Activated naive CD8-positive, alpha-beta T cell (primary cell): ENCODE data around the gene MMP24.

Experiments used
- H3K27ac Mint-ChIP-seq: one replicate; pipeline ENCODE4 v1.8.0; 2021; ENCODE audit warnings: mixed read lengths
- H3K27me3 Mint-ChIP-seq: one replicate; pipeline ENCODE4 v1.8.0; 2021; ENCODE audit warnings: mixed read lengths
- H3K36me3 Mint-ChIP-seq: one replicate; pipeline ENCODE4 v1.8.0; 2021; ENCODE audit warnings: mixed read lengths
- H3K4me1 Mint-ChIP-seq: one replicate; pipeline ENCODE4 v1.8.0; 2021; ENCODE audit warnings: low read depth, mixed read lengths
- H3K4me3 Mint-ChIP-seq: one replicate; pipeline ENCODE4 v1.8.0; 2021; ENCODE audit warnings: mild to moderate bottlenecking, mixed read lengths
- H3K9me3 Mint-ChIP-seq: one replicate; pipeline ENCODE4 v1.8.0; 2021; ENCODE audit warnings: low read depth, mixed read lengths

Gene MMP24

DNA sequence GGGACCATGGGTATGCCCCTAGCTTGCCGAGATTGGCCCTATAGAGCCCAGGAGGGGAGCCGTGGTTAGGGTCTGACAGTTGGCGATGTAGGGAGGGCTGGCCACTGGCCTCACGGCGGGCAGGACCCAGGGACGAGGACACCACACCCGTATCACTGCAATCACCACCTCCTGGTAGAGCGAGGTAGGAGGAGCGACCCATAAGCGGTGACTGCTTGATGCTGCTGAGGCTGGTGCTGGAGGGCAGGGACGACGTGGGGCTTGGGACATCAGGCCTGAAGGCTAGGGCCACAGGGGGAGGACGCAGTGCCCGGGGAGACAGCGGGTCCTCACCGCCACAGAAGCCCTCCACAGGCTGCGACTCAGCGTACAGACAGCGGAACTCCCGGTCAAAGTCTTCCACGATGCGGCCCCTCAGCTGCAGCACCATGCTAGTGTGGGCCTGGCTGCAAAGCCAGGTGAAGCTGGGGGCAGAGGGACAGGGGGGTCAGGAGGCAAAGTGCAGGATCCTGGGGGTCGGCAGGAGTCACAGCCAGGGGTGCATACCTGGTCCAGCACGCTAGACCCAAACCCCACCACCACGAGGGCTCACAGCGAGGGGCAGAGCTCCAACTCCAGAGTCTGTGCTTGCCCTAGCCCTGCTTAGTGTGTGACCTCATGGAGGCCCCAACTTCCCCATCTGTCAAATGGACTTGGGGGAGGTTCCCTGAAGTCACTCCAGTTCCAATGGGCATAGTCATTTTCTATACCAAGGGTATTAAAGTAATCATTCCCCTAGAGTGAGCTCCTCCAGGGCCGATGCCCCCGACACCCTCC, 61.2 kb downstream of the MMP24 start:
- Mint-ChIP-seq H3K27me3 (no peaks in the 10 kb centered on the region), H3K36me3 (peaks cover 2% of the 10 kb centered on the region), H3K27ac (no peak overlapping the region), H3K4me3 (no peak overlapping the region), H3K4me1 (peaks cover 18% of the 10 kb centered on the region), H3K9me3 (no peaks in the 10 kb centered on the region)

- no peaks in the 10 kb centered on the region for H3K36me3 Mint-ChIP-seq
- H3K4me3 Mint-ChIP-seq, result no peak overlapping the region
- no peaks in the 10 kb centered on the region for H3K9me3 Mint-ChIP-seq
- H3K27ac Mint-ChIP-seq, result no peak overlapping the region
- peaks cover 15% of the 10 kb centered on the region for H3K4me1 Mint-ChIP-seq
- no peaks in the 10 kb centered on the region for H3K27me3 Mint-ChIP-seq
These were observed 62.0 kb downstream of the MMP24 start for GRCh38 chr20:35288325-35289060.

DNA sequence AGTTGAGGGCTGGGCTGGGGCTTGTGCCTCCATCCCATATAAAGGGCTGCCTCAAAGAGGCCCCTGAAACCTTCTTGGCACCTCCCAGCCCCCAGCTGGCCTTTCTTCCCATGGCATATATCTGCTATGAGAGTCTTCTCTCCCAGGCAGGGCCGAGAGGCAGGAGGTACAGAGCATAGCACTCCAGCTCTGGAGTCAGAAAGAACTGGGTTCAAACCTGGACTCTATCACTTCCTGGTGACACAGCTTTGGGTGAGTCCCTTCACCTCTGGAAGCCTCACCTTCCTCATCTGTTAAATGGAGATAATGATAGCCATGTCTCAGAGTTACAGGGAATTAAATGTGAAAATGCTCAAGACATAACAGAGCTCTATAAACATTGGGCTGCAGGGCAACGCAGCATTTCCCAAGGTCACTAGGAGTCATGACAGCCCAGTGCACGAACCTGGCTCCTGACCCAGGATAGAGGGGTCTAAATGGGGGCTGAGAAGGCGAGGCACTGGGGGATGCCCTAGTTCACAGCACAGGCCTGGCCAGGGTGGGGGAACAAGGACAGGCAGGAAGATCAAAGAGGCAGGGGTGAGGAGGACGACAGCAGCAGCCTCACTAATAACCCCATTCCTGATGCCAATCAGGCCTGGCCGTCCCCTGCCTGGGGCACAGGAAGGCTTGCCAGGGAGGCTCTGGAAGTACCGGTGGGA, 63.8 kb downstream of the MMP24 start:
- Mint-ChIP-seq H3K27me3 (no peaks in the 10 kb centered on the region), H3K9me3 (no peaks in the 10 kb centered on the region), H3K4me1 (peaks cover 6% of the 10 kb centered on the region), H3K27ac (no peak overlapping the region), H3K36me3 (no peaks in the 10 kb centered on the region), H3K4me3 (no peak overlapping the region)

DNA sequence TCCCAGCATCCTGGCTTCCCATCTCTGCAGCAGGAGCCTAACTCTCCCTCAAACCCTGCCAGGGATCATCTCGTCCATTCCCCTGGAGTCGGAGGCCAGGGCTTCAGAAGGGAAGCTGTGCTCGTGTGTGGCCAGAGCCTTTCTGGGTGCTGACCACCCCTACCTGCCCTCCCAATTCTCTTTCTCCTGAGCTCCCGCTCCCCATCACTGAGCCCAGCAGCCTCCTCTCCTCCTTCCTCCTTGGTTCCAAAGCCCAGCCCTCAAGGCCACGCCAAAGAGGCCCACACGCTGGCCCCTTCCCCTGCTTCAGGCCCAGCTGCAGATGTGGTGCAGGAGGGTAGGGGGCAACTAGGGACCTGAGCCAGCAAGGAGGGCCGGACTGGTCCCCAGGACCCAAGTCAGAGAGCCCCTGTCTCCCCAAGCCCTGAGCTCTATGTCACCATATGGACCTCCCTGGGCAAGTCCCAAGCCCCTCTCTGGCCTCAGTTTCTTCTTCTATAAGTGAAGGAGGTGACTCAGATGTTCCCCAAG, 64.5 kb downstream of the MMP24 start:
- Mint-ChIP-seq H3K4me3 (no peak overlapping the region), H3K36me3 (no peaks in the 10 kb centered on the region), H3K27me3 (no peaks in the 10 kb centered on the region), H3K27ac (no peak overlapping the region), H3K9me3 (no peaks in the 10 kb centered on the region), H3K4me1 (peaks cover 1% of the 10 kb centered on the region)

GRCh38 chr20:35291654-35292503, 65.4 kb downstream of the MMP24 start, which contains the start of gene FAM83C:
Gene FAM83C (minus strand): TSS chr20:35292425. CDS start chr20:35292304, 121 bp downstream.
- H3K4me3 Mint-ChIP-seq, result no peak within 1 kb of the TSS
- no peak within 1 kb of the TSS for H3K27ac Mint-ChIP-seq
- H3K9me3 Mint-ChIP-seq, result no peaks in the 10 kb centered on the region
- no peaks in the 10 kb centered on the region for H3K4me1 Mint-ChIP-seq
- H3K27me3 Mint-ChIP-seq, result no peaks in the 10 kb centered on the region
- H3K36me3 Mint-ChIP-seq, result no peaks in the 10 kb centered on the region

GRCh38 chr20:35292504-35293285, 66.2 kb downstream of the MMP24 start:
- no peak overlapping the region for H3K4me3 Mint-ChIP-seq
- no peak overlapping the region for H3K27ac Mint-ChIP-seq
- no peaks in the 10 kb centered on the region for H3K27me3 Mint-ChIP-seq
- no peaks in the 10 kb centered on the region for H3K36me3 Mint-ChIP-seq
- no peaks in the 10 kb centered on the region for H3K4me1 Mint-ChIP-seq
- H3K9me3 Mint-ChIP-seq, result no peaks in the 10 kb centered on the region

- Mint-ChIP-seq H3K9me3 (no peaks in the 10 kb centered on the region), H3K4me1 (no peaks in the 10 kb centered on the region), H3K36me3 (no peaks in the 10 kb centered on the region), H3K27me3 (no peaks in the 10 kb centered on the region), H3K4me3 (no peak overlapping the region), H3K27ac (no peak overlapping the region)
These were observed 67.1 kb downstream of the MMP24 start for GRCh38 chr20:35293303-35294292.

GRCh38 chr20:35294293-35294685, 67.8 kb downstream of the MMP24 start:
- Mint-ChIP-seq H3K4me3 (no peak overlapping the region), H3K36me3 (no peaks in the 10 kb centered on the region), H3K9me3 (no peaks in the 10 kb centered on the region), H3K27ac (no peak overlapping the region), H3K4me1 (no peaks in the 10 kb centered on the region), H3K27me3 (no peaks in the 10 kb centered on the region)

GRCh38 chr20:35295058-35295457, 68.6 kb downstream of the MMP24 start:
- no peaks in the 10 kb centered on the region for H3K36me3 Mint-ChIP-seq
- no peaks in the 10 kb centered on the region for H3K27me3 Mint-ChIP-seq
- H3K27ac Mint-ChIP-seq, result no peak overlapping the region
- H3K9me3 Mint-ChIP-seq, result no peaks in the 10 kb centered on the region
- H3K4me3 Mint-ChIP-seq, result no peak overlapping the region
- no peaks in the 10 kb centered on the region for H3K4me1 Mint-ChIP-seq

- no peaks in the 10 kb centered on the region for H3K27me3 Mint-ChIP-seq
These were observed 69.2 kb downstream of the MMP24 start for GRCh38 chr20:35295674-35296073.

GRCh38 chr20:35296101-35296554, 69.6 kb downstream of the MMP24 start:
- Mint-ChIP-seq H3K9me3 (no peaks in the 10 kb centered on the region), H3K36me3 (no peaks in the 10 kb centered on the region), H3K27ac (no peak overlapping the region), H3K27me3 (no peaks in the 10 kb centered on the region), H3K4me3 (no peak overlapping the region), H3K4me1 (no peaks in the 10 kb centered on the region)

More at GRCh38 chr20:35295674-35296073, 69.2 kb downstream of the MMP24 start:
- Mint-ChIP-seq H3K9me3 (no peaks in the 10 kb centered on the region), H3K4me3 (no peak overlapping the region), H3K27ac (no peak overlapping the region), H3K4me1 (no peaks in the 10 kb centered on the region), H3K36me3 (no peaks in the 10 kb centered on the region)

DNA sequence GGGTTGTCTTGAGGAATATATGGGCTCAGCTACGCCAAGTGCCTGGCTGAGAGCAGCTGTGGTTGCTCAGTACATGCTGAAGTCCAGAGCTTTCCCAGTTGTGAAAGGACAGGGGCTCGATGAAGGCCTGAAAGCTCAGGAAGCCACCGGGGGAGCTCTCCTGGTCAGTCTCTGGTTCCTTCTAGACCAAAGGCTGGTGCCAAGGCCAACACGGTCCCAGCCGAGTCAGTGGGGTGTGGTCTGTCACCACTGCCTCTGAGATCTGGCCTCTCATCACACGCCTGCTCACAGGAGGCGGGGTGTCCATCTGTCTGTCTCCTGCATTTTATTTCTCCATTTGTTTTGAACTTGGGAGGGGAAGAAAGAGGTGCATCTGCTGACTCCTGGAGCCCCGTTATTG, 70.7 kb downstream of the MMP24 start:
- Mint-ChIP-seq H3K4me1 (no peaks in the 10 kb centered on the region), H3K27ac (no peak overlapping the region), H3K36me3 (no peaks in the 10 kb centered on the region), H3K4me3 (no peak overlapping the region), H3K27me3 (no peaks in the 10 kb centered on the region), H3K9me3 (no peaks in the 10 kb centered on the region)

- Mint-ChIP-seq H3K27ac (no peak overlapping the region), H3K9me3 (no peaks in the 10 kb centered on the region), H3K4me1 (no peaks in the 10 kb centered on the region), H3K4me3 (no peak overlapping the region), H3K36me3 (no peaks in the 10 kb centered on the region), H3K27me3 (no peaks in the 10 kb centered on the region)
These were observed 71.2 kb downstream of the MMP24 start for GRCh38 chr20:35297740-35298139.
